Middle frontal gyrus (tissue), 1 donor: ENCODE measurements around the gene GAS1.

Source experiments
- DNase-seq: peaks from one replicate; pipeline ENCODE4 v3.0.0-alpha.2; 2015; ENCODE audit warnings: low spot score; ENCODE audit errors: extremely low spot score

GAS1 gene

DNA sequence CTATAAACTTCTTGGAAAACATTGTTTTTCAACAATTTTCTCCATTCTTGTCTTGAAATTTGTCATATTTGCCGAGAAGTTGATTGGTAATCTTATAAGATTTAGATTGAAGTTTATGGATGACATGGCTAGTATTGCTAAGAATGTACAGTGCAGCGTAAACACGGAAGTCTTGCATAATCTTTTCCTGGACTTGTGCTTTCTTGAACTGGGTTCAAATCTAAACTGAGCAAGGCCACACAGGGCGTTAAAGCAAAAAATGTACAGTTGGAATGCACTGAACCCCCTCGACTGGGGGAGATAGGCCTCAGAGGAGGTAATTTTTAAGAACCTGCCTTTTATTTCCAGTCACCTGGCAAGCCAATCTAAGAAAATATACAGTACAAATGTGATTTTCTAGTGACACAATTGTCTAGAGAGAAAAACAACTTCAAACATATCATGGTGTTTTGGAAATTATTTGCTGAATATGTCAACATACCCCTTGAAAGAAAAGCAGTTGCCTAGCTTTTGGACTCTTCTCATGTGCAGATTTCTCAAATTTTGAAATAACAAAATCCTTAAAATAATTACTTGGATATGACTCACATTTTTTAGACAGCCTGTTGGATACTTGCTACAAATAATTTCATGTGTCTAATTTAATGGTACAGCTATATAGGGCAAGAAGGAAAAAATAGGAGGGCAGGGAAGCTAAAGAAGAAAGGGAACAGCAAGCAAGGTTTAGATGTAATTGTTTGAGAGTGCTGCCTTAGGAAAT lies 18.5 kb upstream of the GAS1 start:
- no peak for DNase-seq

DNA sequence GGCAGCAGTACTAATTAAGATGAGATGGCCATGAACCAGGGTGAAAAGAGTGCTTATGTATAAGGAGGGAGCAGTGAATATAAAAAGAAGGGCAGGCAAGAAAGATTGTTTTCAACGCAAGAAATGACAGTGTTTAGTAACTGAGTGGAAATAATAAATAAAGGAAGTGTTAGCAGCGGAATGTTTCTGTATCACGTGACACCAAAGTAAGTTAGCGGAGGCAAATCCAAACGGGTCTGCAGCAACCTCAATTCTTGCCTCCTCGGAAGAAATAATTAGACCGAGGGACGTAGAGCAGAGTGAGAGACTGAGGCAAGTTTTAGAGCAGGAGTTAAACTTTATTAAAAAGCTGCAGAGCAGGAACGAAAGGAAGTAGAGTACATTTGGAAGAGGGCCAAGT lies 15.4 kb upstream of the GAS1 start:
- no peak for DNase-seq

DNA sequence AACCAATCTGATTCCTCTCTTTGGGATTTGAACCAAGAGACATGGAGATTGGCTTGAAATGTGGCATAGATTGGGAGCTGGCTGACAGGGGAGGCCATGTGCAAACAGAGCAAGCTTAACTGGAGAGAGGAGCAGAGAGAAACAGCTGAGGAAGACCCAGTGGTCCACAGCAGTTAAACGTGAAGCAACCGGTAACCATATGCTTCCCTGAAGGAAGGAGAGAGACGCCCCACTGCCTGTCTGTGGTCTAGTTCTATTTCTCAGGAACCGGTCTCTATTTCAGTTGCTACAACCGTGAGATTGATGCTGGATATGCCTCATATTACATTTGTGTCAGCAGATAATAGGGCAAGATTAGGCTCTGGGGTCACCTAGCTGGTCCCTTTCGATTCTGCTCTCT lies 13.6 kb upstream of the GAS1 start:
- no peak for DNase-seq

DNA sequence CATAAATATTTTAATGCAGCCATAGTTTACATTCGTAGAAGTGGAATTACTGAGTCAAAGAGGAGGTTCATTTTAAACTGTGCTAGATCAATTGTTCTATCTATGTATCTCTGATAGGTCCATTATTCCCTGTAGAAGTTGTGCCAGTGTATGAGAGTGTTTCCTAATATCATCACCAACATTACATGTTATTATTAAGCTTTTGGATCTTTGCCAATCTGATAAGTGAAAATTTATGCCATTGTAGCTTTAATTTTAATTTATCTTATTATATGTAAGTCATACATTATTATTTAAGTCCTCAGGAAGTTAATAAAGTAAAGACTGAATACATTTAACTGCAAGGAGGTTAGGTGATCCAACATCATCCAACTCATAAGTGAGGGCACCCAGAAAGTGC lies 10.9 kb upstream of the GAS1 start:
- DNase-seq = no peak

DNA sequence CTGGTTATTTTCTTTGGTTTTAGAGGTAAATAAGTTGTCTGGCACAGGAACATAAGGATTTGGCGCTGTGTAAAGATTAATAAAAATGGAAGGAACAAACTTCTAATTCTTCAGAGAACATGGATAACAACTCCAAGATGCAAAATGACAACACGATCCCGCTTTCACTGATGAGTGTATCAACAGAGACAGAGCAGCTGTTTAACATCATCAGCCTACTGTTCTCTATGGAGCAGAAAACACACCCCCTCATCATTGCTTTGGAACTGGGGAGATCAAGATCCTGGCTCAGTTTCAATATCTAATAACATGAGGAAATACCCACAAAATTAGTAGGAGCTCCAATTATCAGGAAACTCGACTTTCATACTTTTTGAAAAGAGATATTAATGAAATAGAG lies 8.3 kb upstream of the GAS1 start:
- DNase-seq = no peak

DNA sequence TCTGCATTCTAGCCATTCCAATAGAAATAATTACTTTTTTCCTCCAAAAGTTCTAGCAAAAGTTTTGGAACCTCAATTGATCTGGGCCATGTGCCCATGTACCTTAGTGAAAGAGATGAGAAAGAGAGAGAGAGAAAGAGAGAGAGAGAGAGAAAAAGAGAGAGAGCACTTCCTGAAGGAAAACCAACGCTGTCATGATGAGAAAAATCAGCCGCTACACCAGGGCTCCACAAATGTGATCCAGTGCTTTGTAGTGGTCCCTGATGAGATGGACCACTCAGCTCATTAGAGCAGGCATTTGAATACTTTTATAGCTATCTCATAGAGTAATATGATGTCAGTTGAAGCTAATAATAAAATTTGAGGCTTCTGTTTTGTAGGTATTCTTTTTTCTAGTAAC lies 7.7 kb upstream of the GAS1 start:
- no peak for DNase-seq

- DNase-seq = no peak
Measured at GRCh38 chr9:86953181-86953580, 5.9 kb upstream of the GAS1 start.

- peak; percentile 84 for DNase-seq
Measured at GRCh38 chr9:86948074-86948929, 996 bp upstream of the GAS1 start.

DNA sequence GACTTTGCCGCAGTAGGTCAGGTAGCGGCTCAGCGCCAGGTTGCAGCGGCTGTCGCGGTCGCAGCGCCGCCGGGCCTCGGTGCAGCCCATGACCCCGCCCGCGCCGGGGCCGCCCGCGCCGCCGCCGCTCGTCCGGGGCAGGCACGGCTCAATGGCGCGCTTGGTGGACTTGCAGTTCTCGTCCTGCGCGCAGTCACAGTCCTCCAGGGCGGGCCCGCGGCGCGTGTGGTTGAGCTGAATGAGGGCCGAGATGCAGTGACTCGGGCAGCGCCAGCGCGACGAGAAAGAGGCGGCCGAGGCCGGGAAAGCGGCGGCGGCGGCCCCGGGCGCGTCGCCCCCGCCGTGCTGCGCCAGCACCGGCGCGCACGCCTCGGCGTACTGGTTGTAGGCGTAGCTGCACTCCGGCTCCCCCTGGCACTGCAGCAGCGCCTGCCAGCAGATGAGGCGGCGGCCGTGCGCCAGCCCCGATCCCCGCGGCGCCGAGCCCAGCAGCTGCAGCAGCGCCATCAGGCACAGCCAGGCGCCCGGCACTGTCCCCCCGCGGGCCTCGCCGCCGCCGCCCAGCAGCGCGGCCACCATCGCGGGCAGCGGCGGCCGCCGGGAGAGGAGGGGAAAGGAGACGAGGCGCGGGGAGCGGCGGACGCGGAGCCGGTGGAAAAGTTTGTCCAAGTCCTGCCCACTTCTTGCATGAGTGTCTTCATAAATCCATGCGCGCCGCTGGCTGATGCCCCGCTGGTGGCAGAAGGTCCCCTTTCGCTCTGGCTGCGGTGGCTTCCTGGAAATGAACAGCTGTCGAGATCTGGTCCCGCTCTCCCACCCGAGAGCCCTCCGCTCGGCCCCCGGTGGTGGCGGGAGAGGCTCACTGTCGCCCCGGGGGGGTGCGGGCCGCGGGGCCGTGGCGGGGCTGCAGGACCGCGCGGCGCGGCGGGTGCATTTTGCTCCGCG lies 833 bp downstream of the GAS1 start:
- peak; percentile 74 for DNase-seq

- DNase-seq = no peak
Measured at GRCh38 chr9:86945728-86946200, 1.5 kb downstream of the GAS1 start.

DNA sequence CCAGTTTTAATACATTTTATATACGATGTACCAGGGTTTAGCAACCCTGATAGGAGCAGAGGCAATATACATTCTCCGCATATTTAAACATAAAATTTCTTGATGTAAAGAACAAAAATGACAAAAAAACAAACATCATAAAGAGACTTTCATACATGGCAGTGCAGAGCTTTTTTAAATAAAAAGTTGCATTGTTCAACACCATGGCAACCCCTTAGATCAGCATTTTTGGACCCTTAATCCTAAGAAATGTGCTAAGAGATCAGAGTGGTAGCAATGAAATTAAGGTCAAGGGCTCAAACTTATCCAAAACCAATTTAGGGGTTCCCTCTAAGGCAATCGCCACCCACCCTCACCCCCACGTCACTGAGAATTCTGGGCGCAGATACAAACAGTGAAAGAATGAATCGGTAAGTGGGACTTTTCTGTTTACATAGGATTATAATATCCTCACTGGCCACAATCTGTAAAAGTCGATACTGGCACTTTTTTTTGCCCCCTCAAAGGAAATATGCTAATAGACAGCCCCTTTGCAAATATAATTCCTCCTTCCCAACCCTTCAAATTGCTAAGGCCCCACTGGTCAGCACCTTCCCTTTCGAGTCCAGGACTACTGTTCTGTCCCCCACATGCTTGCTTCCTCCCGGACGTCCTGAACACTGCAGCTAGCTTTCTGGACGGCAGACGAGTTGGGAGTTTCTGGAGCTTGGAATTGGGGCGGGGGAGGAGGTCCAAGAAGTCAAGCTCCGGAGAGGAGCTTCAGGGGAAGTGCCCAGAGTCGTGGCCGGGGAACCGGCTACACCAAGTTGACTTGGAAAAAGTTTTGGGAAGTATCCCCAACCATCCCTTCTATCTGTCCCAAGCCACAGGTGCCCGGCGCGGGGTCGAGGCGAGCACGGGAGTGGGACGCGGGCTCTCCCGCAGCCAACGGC lies 2.2 kb downstream of the GAS1 start:
- no peak for DNase-seq

GRCh38 chr9:86943201-86944113 lies 3.8 kb downstream of the GAS1 start:
- DNase-seq = no peak

- no peak for DNase-seq
Measured at GRCh38 chr9:86942281-86943200, 4.8 kb downstream of the GAS1 start.

GRCh38 chr9:86941197-86941596 lies 6.1 kb downstream of the GAS1 start:
- DNase-seq = no peak

GRCh38 chr9:86940774-86941173 lies 6.5 kb downstream of the GAS1 start:
- DNase-seq = no peak

DNA sequence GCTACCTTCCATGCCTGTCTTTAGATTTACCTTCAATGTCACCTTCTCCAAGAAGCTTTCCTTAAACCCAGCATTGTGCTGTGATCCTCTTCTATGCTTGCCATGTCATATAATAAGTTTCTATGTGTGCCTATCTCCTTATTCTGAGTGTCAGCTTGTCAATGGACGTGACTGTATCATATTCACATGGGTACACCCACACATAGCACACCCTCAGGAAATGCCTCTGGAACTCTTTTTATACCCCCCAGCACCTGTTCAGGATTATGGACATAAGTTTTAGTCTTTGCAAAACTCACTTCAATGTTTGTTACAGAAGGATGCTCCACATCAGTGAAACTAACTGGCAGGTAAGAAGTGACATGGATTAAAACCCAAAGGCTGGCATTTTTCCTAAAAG lies 7.4 kb downstream of the GAS1 start:
- DNase-seq = no peak

DNA sequence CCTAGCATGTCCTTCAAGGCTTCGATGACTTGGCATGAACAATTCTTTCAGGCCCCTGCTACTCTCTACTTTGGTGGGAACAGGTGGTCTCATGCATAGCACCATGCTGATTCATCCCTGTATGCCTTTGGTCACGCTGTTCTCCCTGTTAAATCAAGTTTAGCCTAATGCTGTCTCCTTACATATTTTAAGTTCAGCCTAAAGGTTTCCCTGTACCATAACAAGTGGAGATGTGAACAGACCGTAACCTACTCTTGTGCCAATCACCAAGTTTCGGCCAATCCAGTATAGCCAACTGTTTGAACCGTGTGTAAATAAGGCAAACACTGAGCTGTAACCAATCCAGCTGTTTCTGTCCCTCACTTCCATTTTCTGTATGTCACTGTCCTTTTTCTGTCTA lies 8.0 kb downstream of the GAS1 start:
- DNase-seq = no peak

GRCh38 chr9:86938780-86939179 lies 8.5 kb downstream of the GAS1 start:
- no peak for DNase-seq
